ENCODE results near the gene ADAM17.

The ADAM17 gene

DNA sequence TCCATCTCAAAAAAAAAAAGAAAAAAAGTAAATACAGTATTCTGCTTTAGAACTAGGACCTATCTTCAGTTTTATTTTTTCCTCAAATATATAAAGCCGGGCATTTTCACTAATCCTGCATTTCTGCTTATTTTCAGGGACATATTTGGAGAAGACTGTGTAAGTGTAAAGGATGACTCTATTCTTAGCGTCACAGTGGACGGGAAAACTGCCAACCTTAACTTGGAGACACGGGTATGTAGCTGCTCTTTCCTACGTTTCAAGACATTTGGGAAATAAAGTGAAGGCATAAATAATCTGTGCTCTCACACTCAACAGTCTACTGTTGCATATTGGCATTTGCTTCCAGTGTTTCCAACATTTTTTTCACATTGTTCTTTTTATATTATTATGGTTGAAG lies 84.4 kb downstream of the ADAM17 start:
- no peak for DNase-seq (ENCODE audit: low spot score)

DNA sequence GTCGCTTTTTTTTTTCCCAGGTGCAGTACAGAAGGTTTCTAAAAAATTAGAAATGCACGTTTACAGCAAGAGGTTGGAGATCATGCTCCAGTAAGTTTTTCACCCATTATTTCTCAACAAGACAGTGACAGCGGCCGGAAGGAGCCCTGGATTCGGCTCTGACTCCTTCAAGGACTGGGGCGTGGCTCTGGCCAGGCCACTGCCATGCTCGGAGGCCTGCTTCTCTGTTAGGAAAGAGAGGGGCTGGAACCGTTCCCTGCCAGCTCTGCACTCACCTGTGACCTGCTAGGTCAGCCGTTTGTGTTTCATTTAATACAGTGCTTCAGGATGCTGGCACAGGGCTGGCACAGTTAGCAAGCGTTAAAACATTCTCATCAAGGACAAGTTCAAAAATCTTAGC lies 87.9 kb downstream of the ADAM17 start:
- no peak for DNase-seq (ENCODE audit: low spot score)

DNA sequence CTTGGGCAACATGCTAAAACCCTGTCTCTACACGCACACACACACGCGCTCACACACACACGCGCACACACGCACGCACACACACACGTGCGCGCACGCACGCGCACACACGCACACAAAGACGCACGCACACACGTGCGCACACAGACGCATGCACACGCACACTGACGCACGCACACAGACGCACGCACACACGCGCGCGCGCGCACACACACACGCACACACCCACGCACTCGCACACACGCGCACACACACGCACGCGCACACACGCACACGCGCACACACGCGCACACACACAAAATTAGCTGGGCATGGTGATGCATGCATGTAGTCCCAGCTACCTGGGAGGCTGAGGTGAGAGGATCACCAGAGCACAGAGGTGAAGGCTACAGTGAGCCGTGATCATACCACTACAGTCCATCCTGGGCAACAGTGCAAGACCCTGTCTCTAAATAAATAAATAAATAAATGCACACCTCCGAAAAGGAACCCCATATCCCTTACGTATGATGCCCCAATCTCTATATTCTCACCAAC lies 89.4 kb downstream of the ADAM17 start:
- DNase-seq (ENCODE audit: low spot score) = no peak

DNA sequence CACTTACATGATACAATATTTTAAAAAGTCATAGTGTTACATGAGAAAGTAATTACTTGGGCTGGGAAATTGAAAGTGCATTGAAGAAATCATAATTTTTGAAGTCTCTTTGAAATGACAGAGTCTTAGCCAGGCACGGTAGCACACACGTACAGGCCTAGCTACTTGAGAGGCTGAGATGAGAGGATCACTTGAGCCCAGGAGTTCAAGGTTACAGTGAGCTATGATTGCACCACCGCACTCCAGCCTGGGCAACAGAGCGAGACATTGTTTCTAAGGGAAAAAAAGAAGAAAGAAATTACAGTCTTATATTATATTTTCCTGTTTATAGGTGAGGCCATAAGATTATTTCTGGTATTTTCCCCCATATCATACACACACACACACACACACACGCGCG lies 90.5 kb downstream of the ADAM17 start:
- DNase-seq (ENCODE audit: low spot score) = no peak

GRCh38 chr2:9463698-9464034 lies 92.0 kb downstream of the ADAM17 start:
- no peak for DNase-seq (ENCODE audit: low spot score)

- no peak for DNase-seq (ENCODE audit: low spot score)
Measured at GRCh38 chr2:9462886-9463697, 92.5 kb downstream of the ADAM17 start.

DNA sequence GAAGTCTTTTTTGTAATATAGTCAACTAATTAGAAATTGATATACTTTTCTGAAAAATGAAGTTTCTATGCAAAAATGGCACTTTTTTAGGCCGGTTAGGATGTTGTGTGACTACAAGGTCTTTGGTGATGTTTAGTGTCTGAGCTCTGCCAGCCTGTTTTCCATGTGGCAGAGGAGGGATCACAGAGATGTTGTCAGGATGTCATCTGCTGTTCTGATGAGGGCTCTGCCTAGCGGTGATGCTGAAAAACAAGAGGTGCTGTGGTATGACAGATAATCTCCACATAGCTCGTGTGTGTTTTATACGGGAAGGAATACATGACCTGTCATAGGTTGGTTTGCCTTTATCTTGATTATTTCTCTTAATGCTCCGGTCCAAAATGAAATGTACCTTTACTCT lies 93.3 kb downstream of the ADAM17 start:
- DNase-seq (ENCODE audit: low spot score) = no peak

- no peak for DNase-seq (ENCODE audit: low spot score)
Measured at GRCh38 chr2:9461079-9461478, 94.6 kb downstream of the ADAM17 start.

DNA sequence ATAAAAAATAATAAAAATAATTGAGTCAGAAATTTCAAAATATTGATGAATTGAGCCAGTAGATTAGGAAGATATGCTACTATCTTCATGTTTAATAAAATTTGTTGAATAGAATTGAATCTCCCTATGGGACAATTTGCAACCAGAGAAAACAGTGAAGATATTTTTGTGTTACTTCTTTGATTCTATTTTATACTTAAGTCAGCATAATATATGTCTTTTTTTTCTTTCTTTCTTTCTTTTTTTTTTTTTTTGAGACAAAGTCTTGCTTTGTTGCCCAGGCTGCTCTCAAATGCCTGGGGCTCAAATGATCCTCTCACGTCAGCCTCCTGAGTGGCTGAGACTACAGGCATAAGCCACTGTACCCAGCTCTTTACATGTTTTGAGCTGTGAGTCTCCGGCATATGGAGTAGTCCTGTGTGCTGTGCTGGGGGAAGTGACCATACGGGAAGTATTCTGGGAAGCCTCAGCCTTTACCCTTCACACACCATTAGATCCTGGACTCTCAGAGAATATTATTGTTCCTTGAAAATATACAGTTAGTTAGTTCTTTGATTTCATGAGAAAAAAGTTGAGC lies 95.1 kb downstream of the ADAM17 start:
- DNase-seq (ENCODE audit: low spot score) = no peak

DNA sequence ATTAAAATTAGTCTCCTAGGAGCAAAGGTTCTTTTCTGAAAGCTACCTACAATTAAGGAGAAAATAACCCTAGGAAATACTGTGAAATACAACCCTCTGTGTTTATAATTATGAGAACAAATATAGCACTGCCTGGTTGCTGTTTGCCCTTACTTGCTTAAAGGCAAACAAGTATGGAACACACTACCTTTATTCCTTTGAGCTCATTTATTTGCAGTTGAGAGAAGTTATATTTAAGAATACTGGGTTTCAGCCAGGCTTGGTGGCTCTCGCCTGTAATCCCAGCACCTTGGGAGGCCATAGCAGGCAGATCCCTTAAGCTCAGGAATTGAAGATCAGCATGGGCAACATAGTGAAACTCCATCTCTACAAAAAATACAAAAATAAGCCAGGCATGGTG lies 104.4 kb downstream of the ADAM17 start:
- DNase-seq (ENCODE audit: low spot score) = no peak

- no peak for DNase-seq (ENCODE audit: low spot score)
Measured at GRCh38 chr2:9445089-9445488, 110.5 kb downstream of the ADAM17 start.

DNA sequence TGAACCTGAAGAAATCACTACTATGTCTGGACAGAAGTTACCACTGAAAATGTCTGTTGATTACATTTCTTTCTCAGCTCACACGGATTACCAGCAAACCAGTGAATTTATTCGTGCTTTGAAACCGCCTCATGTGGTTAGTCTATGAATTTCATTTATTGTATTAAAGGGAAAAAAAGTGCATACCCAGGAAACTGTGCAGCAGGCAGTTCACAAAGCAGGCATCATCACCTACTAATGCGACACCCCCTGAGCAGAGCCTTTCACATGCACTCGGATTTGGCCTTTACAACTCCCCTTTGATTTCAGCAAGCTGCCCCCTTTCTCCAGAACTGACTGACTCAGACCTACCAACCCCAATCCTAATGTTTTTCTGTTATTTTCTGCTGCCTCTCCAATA lies 112.1 kb downstream of the ADAM17 start:
- DNase-seq (ENCODE audit: low spot score) = no peak

DNA sequence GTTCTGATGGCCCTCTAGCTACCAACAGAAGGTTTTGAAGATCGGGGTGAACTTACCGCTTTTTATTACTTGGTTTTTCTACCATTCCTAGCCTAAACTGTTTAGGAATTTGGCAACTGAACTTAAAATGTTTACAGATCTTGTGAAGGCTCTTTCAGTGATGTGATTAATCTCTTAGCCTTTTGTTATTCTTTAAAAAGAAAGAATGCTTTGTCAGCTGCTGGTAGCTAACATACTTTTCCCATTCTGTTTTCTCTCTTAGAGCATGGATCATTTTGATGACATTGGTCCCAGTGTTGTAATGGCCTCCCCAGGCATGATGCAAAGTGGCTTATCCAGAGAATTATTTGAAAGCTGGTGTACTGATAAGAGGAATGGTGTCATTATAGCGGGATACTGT lies 114.1 kb downstream of the ADAM17 start:
- no peak for DNase-seq (ENCODE audit: low spot score)

DNA sequence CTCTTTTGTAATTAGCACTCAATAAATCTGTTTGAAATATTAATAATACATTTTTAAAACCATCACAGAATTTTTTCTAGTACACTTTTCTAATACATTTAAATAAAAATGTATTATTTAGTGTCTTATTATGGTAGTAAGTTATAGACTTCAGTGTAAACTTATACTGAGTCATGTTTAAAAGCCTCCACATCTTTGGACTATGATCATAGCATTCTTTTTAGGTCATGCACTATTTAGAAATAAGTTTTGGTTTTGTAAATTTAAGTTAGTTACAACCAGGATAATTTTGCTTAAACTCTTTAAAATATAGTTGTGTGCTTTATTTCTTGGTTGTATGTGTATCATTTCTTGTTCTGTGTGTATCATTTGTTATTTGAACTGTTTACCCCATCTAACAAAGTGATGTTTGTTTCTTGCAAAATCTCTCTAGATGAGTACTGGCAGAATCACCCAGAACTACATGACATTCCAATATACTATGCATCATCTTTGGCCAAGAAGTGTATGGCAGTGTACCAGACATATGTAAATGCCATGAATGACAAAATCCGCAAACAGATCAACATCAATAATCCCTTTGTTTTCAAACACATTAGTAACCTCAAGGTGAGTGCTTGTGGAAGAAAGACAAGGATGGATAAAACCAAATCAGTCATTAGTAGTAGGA lies 115.4 kb downstream of the ADAM17 start:
- DNase-seq (ENCODE audit: low spot score) = no peak

DNA sequence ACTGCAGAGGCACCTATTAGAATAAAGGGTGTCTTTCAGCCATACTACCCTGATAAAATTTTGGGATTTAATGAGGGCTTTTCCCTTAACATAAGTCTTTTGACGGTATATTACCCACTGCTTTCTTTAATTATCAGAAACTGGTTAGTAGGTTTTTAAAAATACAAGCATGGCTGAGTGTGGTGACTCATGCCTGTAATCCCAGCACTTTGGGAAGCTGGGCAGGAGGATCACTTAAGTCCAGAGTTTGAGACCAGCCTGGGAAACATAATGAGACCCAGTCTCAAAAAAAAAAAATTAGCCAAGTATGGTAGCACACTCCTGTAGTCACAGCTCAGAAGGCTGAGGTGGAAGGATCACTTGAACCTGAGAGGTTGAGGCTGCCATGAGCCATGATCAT lies 116.1 kb downstream of the ADAM17 start:
- no peak for DNase-seq (ENCODE audit: low spot score)
